H1 (cell line): ENCODE data around the gene FAAH. TPM values are rescaled to one million over a fixed set of nuclear protein-coding genes. Genes with fewer than 3 reads are reported as not detected.
A peak's percentile ranks its signal among the peaks of the same experiment; 100 is the strongest.

Experiments used
- ASH2L ChIP-seq: fragments of 200-600, 300-600 bp; sonication (generic); IDR thresholded peaks from one replicate; pipeline ENCODE4 v1.7.1; 2017; ENCODE audit warnings: low read length
- BRCA1 ChIP-seq: IDR thresholded peaks from 2 replicates; pipeline ENCODE4 v1.6.1; 2012; ENCODE audit warnings: low read depth, low read length, improper control_type of control experiment
- CBX8 ChIP-seq: fragments of 300-800, 300-1000 bp; sonication (generic); IDR thresholded peaks from 2 replicates; pipeline ENCODE4 v1.7.1; 2016; ENCODE audit warnings: low read depth, low read length, borderline replicate concordance
- CHD2 ChIP-seq: IDR thresholded peaks from 2 replicates; pipeline ENCODE4 v1.6.1; 2012; ENCODE audit warnings: low read length, improper control_type of control experiment
- EZH2 ChIP-seq: fragments of 200-600 bp; sonication (generic); IDR thresholded peaks from 2 replicates; pipeline ENCODE4 v1.7.1; 2012; ENCODE audit warnings: low read depth, mild to moderate bottlenecking, moderate library complexity, low read length, inconsistent platforms; ENCODE audit not compliant: severe bottlenecking
- FOSL1 ChIP-seq: IDR thresholded peaks from 2 replicates; pipeline ENCODE4 v1.6.1; 2011; ENCODE audit warnings: mild to moderate bottlenecking, low read depth, low read length, moderate library complexity; ENCODE audit not compliant: insufficient read depth
- HDAC2 ChIP-seq, 2 experiments: fragments of 300-600 bp in 1 of 2; sonication (generic) in 1 of 2; IDR thresholded peaks; 2 replicates each; pipeline ENCODE4 v1.6.1; 2011 to 2012; ENCODE audit warnings: low read depth in 2 of 2, low read length in 2 of 2, mild to moderate bottlenecking in 2 of 2, moderate library complexity in 2 of 2, borderline replicate concordance in 1 of 2, inconsistent platforms in 1 of 2
- JUND ChIP-seq: IDR thresholded peaks from 2 replicates; pipeline ENCODE4 v1.6.1; 2011; ENCODE audit warnings: mild to moderate bottlenecking, improper control_type of control experiment, low read length
- KDM1A ChIP-seq: fragments of 200-600, 300-600 bp; sonication (generic); IDR thresholded peaks from 2 replicates; pipeline ENCODE4 v1.7.1; 2016; ENCODE audit warnings: mild to moderate bottlenecking, low read length, borderline replicate concordance
- KDM4A ChIP-seq: IDR thresholded peaks from one replicate; pipeline ENCODE4 v1.7.1; 2012; ENCODE audit warnings: low read depth, mild to moderate bottlenecking, moderate library complexity, low read length, inconsistent platforms; ENCODE audit not compliant: severe bottlenecking
- KDM5A ChIP-seq: fragments of 200-600 bp; IDR thresholded peaks from 2 replicates; pipeline ENCODE4 v1.7.1; 2012; ENCODE audit warnings: mild to moderate bottlenecking, low read length, inconsistent platforms, mixed read lengths
- POU5F1 ChIP-seq: IDR thresholded peaks from 2 replicates; pipeline ENCODE4 v1.6.1; 2011; ENCODE audit warnings: low read depth, mild to moderate bottlenecking, low read length, moderate library complexity
- RAD21 ChIP-seq, 2 experiments: IDR thresholded peaks in 1 of 2; conservative IDR thresholded peaks in 1 of 2; 2 replicates each; pipeline ENCODE4 v1.6.1; 2011; ENCODE audit warnings: low read depth in 2 of 2, low read length in 2 of 2, improper control_type of control experiment in 1 of 2, inconsistent platforms in 1 of 2, mild to moderate bottlenecking in 1 of 2, moderate library complexity in 1 of 2
- RXRA ChIP-seq: IDR thresholded peaks from 2 replicates; pipeline ENCODE4 v1.6.1; 2011; ENCODE audit warnings: low read depth, mild to moderate bottlenecking, low read length, moderate library complexity; ENCODE audit not compliant: insufficient read depth
- SP4 ChIP-seq: IDR thresholded peaks from 2 replicates; pipeline ENCODE4 v1.6.1; 2012; ENCODE audit warnings: low read length, inconsistent platforms
- TCF12 ChIP-seq: IDR thresholded peaks from 2 replicates; pipeline ENCODE4 v1.6.1; 2011; ENCODE audit warnings: low read depth, mild to moderate bottlenecking, low read length
- TEAD4 ChIP-seq: IDR thresholded peaks from 2 replicates; pipeline ENCODE4 v1.6.1; 2012; ENCODE audit warnings: low read depth, low read length, inconsistent platforms, mixed read lengths
- YY1 ChIP-seq: IDR thresholded peaks from 2 replicates; pipeline ENCODE4 v1.6.1; 2011; ENCODE audit warnings: low read depth, mild to moderate bottlenecking, low read length
- polyA plus RNA-seq, 7 experiments: library from polyadenylated mRNA; depleted of rRNA in 3 of 7; stranded (reverse) in 5 of 7; unstranded in 2 of 7; fragments of >200 nt in 5 of 7; fragments of 200-250 nt in 2 of 7; gene quantifications; 1 replicate in 5 of 7; 2 replicates in 1 of 7; 4 replicates in 1 of 7; pipeline versions ENCODE4 v1.2.1 to v1.2.3, GENCODE V29; 2011 to 2013; ENCODE audit warnings: missing spikeins in 2 of 7, mixed read lengths in 2 of 7
- total RNA-seq: library from RNA; stranded (reverse); fragmentation: NEBNext Ultra II Directional; extraction: Animal tissue kit (Norgen Biotek cat#: 25700); gene quantifications from 2 replicates; pipeline ENCODE4 v1.2.1, GENCODE V29; 2021
- TF ChIP-seq, protein P1 (sequence below), 3 experiments: IDR thresholded peaks; 1 replicate in 2 of 3; 2 replicates in 1 of 3; pipeline versions ENCODE4 v1.5.1 to v1.6.1; 2011; ENCODE audit warnings: low read length in 3 of 3, mild to moderate bottlenecking in 3 of 3, inconsistent platforms in 2 of 3, low read depth in 1 of 3, moderate library complexity in 1 of 3; ENCODE audit not compliant: insufficient read depth in 1 of 3; ENCODE audit errors: control extremely low read depth in 1 of 3
- TF ChIP-seq, protein P2 (sequence below): IDR thresholded peaks from 2 replicates; pipeline ENCODE4 v1.6.1; 2012; ENCODE audit warnings: inconsistent platforms

Gene FAAH
- total and polyA plus RNA-seq, 2 of the 8 experiments (the other 6 are each of a cell fraction or from before 2014, with no cell fraction given): 41.2 to 47.3 TPM

DNA sequence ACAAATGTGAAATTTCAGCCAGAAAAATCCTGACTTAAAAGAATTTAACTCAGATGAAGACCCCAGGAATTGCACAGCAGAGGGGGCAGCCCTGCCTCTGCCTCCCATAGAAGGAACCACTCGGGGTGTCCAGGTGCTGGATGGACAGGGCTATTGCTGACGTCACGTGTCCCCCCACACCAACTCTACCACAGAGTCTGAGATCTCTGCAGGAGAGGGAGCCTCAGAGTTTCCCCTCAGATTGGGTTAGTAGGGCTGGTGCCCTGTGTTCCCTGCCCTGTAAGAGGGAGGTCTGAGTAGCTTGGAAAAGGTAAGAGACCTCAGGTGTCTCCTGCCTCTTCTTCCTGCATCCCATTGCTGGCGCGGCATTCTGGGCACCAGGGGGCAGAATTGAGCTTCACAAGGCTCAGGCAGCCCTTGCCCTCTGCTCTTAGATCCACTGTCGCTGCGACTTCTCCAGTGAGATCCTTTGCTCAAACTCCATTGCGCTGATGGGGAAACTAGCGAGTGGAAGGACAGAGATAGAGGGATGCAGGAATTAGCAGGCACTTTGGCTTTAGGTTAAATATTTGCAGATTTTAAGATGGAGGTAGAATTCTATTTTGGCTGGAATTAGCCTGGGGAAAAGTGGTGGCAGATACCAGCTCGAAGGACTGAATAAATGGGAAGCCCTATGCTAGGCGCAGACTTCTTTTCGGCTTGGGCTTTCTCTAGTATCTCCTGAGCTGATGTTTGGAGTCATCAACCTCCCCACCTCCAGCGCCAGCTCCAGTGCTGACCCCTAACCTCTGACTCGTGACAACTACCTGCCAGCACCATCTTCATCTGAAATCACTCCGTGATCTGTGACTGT is 52.8 kb downstream of the FAAH start (continued):
- TF ChIP-seq, protein P1, sequence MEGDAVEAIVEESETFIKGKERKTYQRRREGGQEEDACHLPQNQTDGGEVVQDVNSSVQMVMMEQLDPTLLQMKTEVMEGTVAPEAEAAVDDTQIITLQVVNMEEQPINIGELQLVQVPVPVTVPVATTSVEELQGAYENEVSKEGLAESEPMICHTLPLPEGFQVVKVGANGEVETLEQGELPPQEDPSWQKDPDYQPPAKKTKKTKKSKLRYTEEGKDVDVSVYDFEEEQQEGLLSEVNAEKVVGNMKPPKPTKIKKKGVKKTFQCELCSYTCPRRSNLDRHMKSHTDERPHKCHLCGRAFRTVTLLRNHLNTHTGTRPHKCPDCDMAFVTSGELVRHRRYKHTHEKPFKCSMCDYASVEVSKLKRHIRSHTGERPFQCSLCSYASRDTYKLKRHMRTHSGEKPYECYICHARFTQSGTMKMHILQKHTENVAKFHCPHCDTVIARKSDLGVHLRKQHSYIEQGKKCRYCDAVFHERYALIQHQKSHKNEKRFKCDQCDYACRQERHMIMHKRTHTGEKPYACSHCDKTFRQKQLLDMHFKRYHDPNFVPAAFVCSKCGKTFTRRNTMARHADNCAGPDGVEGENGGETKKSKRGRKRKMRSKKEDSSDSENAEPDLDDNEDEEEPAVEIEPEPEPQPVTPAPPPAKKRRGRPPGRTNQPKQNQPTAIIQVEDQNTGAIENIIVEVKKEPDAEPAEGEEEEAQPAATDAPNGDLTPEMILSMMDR (IDR thresholded peaks at IDR 0.05; ENCODE audit: control extremely low read depth in 1 of 3, insufficient read depth in 1 of 3, low read depth in 1 of 3, low read length in 3 of 3): peak; percentile 94 to 99 (median 97)
- peak; percentile 93 to 98 for TF ChIP-seq RAD21 (IDR thresholded peaks at IDR 0.05 in 1 of 2, conservative IDR thresholded peaks at IDR 0.05 in 1 of 2; ENCODE audit: low read depth in 2 of 2, low read length in 2 of 2)
- no peak for TF ChIP-seq BRCA1
- TF ChIP-seq KDM4A: no peak
- TF ChIP-seq CBX8: no peak
- peak; percentile 96 for TF ChIP-seq TEAD4
- peak; percentile 58 for TF ChIP-seq EZH2
- TF ChIP-seq JUND: 0 out of 2 replicates have a peak, but pooled peaks have one; percentile 21
- TF ChIP-seq KDM1A: no peak
- no peak for TF ChIP-seq KDM5A
- TF ChIP-seq, protein P2, sequence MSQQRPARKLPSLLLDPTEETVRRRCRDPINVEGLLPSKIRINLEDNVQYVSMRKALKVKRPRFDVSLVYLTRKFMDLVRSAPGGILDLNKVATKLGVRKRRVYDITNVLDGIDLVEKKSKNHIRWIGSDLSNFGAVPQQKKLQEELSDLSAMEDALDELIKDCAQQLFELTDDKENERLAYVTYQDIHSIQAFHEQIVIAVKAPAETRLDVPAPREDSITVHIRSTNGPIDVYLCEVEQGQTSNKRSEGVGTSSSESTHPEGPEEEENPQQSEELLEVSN: no peak
- no peak for TF ChIP-seq RXRA
- no peak for TF ChIP-seq ASH2L
- TF ChIP-seq HDAC2 (IDR thresholded peaks at IDR 0.05; ENCODE audit: borderline replicate concordance in 1 of 2, low read depth in 2 of 2, low read length in 2 of 2): no peak
- no peak for TF ChIP-seq CHD2
- TF ChIP-seq TCF12: no peak
- 0 out of 2 replicates have a peak, but pooled peaks have one; percentile 41 for TF ChIP-seq YY1
- peak; percentile 64; the same call in 1 of the 2 replicates for TF ChIP-seq SP4
- no peak for TF ChIP-seq POU5F1
- no peak for TF ChIP-seq FOSL1
